Measurements from ENCODE around the gene A4GALT. TPM values are rescaled to one million over a fixed set of nuclear protein-coding genes. Genes with fewer than 3 reads are reported as not detected.

The A4GALT gene
- total and polyA plus RNA-seq, 10 of the 15 experiments (the other 5 are each of a cell fraction or from before 2014, with no cell fraction given): 0.04 to 3.9 (median 2.3) TPM; not detected in 1

GRCh38 chr22:42664976-42665831, 55.5 kb downstream of the A4GALT start (continued):
- peak; percentile 72 to 81 for TF ChIP-seq IKZF2 (IDR thresholded peaks at IDR 0.05)
- no peak for TF ChIP-seq REST (IDR thresholded peaks at IDR 0.05; ENCODE audit: low read depth, low read length)
- peak; percentile 87 for TF ChIP-seq NR2F1 (conservative IDR thresholded peaks at IDR 0.05)
- peak; percentile 50; the same call in 1 of the 2 replicates for TF ChIP-seq MTA3 (IDR thresholded peaks at IDR 0.05; ENCODE audit: borderline replicate concordance, low read length)
- no peak for TF ChIP-seq IRF5 (IDR thresholded peaks at IDR 0.05; ENCODE audit: borderline replicate concordance)
- peak; percentile 98 for TF ChIP-seq POU2F2 (IDR thresholded peaks at IDR 0.05; ENCODE audit: borderline replicate concordance, low read depth, low read length)
- 0 out of 2 replicates have a peak, but pooled peaks have one; percentile 8 for TF ChIP-seq NBN (IDR thresholded peaks at IDR 0.05)
- TF ChIP-seq, protein P1, sequence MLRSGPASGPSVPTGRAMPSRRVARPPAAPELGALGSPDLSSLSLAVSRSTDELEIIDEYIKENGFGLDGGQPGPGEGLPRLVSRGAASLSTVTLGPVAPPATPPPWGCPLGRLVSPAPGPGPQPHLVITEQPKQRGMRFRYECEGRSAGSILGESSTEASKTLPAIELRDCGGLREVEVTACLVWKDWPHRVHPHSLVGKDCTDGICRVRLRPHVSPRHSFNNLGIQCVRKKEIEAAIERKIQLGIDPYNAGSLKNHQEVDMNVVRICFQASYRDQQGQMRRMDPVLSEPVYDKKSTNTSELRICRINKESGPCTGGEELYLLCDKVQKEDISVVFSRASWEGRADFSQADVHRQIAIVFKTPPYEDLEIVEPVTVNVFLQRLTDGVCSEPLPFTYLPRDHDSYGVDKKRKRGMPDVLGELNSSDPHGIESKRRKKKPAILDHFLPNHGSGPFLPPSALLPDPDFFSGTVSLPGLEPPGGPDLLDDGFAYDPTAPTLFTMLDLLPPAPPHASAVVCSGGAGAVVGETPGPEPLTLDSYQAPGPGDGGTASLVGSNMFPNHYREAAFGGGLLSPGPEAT (IDR thresholded peaks at IDR 0.05; ENCODE audit: low read depth): peak; percentile 96
- TF ChIP-seq CBFB (IDR thresholded peaks at IDR 0.05; ENCODE audit: low read depth): 0 out of 2 replicates have a peak, but pooled peaks have one; percentile 23
- TF ChIP-seq TCF12 (IDR thresholded peaks at IDR 0.05; ENCODE audit: low read depth, low read length): peak; percentile 51; the same call in 1 of the 2 replicates
- TF ChIP-seq MEF2B (IDR thresholded peaks at IDR 0.05; ENCODE audit: partially characterized antibody, poor library complexity, severe bottlenecking): peak; percentile 70
- TF ChIP-seq RELA (IDR thresholded peaks at IDR 0.05; ENCODE audit: borderline replicate concordance, partially characterized antibody): peak; percentile 75
- 0 out of 2 replicates have a peak, but pooled peaks have one; percentile 55 for TF ChIP-seq RCOR1 (conservative IDR thresholded peaks at IDR 0.05; ENCODE audit: low read depth, low read length)
- TF ChIP-seq ZNF384 (IDR thresholded peaks at IDR 0.05; ENCODE audit: borderline replicate concordance, low read depth, low read length): 0 out of 2 replicates have a peak, but pooled peaks have one; percentile 32
- 0 out of 2 replicates have a peak, but pooled peaks have one; percentile 21 for TF ChIP-seq MTA2 (IDR thresholded peaks at IDR 0.05; ENCODE audit: low read depth)
- peak; percentile 96 for TF ChIP-seq ZNF687 (IDR thresholded peaks at IDR 0.05)
- TF ChIP-seq, protein P2, sequence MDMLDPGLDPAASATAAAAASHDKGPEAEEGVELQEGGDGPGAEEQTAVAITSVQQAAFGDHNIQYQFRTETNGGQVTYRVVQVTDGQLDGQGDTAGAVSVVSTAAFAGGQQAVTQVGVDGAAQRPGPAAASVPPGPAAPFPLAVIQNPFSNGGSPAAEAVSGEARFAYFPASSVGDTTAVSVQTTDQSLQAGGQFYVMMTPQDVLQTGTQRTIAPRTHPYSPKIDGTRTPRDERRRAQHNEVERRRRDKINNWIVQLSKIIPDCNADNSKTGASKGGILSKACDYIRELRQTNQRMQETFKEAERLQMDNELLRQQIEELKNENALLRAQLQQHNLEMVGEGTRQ (IDR thresholded peaks at IDR 0.05; ENCODE audit: borderline replicate concordance, low read depth, low read length): no peak; the same call in 1 of the 2 replicates
